DLD1 (cell line): ENCODE results near the gene SMOC1.

Experiments used
- in situ Hi-C: cut with HindIII; loops from 2 replicates; pipeline ENCODE4 v1.10.0; 2017; ENCODE audit warnings: low sequenced_read_pairs

The SMOC1 gene

DNA sequence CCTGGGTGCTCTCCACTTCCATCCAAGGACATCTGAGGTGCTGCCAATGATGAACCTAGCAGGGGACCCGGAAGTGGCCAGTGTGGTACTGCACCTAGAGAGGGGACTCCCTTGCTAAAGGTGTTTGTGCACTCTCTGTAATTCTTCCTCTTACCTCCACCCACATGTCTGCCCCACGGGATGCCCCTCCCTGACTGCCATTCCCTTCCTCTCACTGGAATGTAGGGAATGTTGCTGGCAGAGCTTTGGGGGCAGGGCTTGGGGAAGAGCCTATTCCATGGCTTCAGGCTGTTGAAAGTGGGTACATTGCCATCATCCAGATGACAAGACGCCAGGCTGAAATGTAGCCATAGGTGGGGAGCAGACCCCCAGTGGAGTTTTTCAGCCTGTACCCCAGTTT is 153.2 kb downstream of the SMOC1 start:
- in situ Hi-C loops: loop anchor here (10.0 kb wide), 1 partner anchor 242 kb away; no protein-coding TSS in a partner anchor

DNA sequence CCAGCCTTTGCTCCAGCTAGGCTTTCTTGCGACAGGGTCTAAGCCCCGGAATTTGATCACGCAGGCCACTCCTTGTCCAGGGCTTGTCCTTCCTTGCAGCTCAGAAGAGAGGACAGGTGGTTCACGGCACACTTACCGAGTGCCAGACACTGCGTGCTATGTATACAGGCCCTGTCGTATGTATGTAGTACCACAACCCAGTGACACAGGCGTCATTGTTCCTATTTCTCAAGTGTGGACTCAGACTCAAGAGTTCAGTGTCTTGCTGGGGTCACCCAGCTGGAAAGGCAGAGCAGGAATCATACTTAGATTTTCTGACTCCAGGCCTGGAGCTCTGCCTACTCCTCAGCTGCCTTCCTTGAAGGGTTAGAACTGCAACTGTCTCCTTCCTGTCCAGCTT is 153.9 kb downstream of the SMOC1 start:
- in situ Hi-C loops: loop anchor here (10.0 kb wide), 1 partner anchor 242 kb away; no protein-coding TSS in a partner anchor

DNA sequence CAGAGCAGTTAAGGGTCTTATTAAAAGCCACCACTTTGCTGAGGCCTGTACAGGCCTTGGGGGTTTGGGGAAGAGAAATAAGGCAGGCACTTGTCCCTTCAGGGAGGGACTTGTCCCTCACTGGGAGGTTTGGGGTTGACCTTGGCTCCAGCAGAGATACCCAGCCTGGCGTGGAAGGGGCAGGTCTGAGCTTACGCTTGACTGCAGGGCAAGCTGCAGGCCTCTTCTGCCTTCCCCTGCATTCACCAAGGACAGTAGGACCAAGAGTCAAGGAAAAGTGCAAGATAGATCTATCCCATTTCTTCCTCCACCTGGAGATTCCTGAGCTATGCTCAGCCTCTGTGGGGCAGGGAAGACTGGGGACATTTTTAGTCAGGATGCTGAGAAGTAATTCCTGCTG is 154.3 kb downstream of the SMOC1 start:
- in situ Hi-C loops: loop anchor here (10.0 kb wide), 1 partner anchor 241 kb away; no protein-coding TSS in a partner anchor

DNA sequence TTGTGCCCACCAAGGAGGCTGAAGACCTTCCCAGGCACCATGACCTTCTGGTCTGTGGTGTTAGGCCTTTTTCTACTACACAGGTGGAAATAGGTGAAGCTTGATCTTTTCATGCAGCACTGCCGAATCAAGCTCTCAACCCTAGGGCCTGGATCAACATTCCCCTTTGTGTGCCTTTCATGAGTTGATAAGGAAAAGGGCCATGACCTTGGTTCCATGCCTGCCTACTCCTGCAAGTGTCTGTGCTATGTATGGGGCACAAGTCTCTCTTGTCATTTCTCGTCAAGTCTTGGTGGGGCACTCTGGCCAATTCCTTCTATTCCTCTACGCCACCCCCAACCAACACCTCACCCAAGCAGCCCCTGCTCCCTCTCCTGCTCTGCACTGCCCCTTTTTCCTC is 155.0 kb downstream of the SMOC1 start:
- in situ Hi-C loops: loop anchor here (10.0 kb wide), 1 partner anchor 241 kb away; no protein-coding TSS in a partner anchor

DNA sequence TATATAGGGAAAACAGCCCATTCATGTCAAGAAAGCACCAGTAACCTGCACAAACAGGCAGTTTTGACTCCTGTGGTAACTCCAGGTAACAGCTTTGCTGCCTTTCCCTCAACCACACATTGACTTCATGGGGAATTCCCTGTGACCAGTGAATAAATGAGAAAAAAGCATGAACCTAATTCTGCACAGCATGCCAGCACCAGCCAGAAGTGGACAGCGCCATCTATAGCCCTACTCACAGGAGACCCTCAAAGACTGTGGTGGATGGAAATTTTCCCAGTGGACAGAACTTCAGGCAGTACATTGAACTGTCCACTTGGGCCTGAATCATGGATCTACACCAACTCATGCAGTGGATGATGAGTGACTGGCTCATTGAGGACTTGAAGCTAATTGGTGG is 157.4 kb downstream of the SMOC1 start:
- in situ Hi-C loops: loop anchor here (10.0 kb wide), 1 partner anchor 238 kb away; no protein-coding TSS in a partner anchor

DNA sequence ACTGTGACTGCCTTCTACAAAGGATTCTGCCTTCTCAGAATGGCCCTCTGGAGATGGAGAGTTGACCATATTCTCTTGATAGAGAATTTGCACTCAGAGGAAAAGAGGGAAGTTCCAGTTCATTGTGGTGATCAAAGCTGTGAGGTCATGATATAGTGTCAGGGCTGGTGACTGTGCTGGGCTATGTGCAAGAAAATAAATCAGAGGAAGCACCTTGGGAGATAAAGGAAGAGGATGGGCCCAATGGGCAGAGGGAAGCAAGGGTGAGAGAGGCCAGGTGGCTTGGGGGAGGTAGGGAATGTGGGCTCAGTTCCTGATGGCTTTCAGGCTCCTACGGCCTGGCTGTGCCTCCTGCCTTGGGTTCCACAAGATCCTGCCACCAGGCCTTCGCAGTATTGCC is 163.8 kb downstream of the SMOC1 start:
- in situ Hi-C loops: no loop called here

DNA sequence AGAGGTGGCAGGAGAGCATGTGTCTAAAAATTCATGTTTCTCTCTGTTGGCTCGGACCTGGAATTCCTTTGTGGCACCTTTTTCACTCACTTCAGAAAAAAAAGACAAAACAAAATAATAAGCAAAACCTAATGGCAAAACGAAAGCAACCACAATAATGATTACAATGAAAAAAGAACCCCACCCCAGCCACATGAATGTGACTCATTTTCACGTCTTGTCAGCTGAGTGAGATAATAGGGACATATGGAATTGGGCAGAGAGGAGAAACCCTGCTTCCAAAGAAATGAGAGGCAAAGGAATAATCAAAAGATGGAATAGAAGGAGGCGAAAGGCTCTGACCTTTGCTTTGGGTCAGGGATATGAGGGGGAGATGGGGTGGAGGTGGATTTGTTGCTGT is 166.1 kb downstream of the SMOC1 start:
- in situ Hi-C loops: no loop called here

DNA sequence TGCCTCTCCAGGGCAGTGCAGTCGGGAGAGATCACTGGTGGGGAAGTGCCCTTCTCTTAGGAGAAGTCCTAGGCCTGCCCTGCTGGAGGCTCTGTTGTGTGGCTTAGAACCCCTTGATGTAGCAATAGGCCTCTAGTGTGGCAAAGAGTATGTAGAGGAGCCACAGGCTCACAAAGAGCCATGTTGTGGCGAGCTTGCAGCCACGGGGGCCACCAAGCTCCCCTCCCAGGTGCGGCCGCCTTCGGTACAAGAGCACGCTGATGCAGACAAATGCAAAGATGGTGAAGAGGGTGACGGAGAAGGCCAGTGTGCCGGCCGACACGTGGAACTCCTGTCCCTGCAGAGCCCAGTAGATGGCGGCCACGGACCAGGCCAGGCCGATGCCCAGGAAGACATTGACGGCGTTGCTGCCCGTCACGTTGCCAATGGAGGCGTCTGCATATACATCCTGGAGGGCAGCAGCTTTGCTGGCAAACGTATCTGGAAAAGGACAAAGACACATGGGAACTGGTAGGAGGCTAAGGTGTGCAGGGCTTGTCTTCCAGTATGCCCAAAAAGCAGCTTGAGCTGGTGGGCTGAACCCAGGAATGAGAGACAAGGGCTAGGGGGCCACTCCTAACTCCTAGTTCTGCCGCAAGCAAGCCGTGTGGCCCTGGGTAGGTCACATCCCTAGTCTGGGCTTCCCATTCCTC is 166.8 kb downstream of the SMOC1 start:
- in situ Hi-C loops: no loop called here

DNA sequence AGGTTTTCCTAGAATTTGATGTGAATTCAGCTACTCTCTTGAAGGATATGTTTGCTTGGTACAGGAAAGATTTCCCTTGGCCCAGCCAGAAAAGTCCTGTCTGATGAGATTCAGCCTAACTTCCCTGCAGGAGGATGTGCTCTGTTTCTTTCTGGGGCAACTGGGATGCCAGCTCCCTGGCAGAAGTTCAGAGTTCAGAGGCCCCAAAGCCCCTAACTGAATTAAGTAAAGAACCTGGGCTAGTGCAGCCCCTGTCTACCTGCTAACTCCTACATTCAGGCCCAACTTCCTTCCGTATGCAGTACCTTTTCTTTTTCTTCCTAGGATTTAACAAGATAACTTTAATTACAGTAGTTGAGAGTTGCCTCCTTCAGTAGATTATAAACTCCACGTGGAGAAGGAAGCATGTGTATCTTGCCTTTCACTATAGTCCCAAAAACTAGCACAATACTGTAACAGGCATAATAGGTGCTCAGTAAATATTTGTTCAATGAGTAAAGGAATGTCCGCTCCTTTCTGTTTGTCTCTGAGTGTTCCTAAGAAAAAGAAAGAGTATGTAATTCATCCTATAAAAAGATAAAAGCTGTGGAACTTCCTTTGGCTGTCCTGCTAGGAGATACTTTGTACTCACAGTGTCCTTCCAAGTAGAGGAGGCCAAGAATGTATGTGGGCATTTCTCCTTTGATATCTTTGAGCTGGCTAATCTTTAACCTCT is 168.5 kb downstream of the SMOC1 start:
- in situ Hi-C loops: no loop called here

DNA sequence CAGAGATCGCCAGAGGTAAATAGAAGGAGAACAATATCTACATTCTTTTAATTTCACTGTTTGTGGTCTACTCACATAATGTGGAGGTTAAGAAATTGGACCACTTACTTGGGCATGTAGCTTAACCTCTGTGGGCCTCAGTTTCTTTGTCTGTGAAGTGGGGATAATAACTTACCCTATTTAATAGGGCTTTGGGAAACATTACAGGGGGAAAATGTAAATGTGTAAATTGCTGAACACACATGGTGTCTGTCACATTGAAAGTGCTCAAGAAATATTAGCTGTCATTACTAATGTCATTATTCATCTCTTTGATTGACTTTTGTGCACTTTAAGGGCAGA is 169.1 kb downstream of the SMOC1 start:
- in situ Hi-C loops: no loop called here

DNA sequence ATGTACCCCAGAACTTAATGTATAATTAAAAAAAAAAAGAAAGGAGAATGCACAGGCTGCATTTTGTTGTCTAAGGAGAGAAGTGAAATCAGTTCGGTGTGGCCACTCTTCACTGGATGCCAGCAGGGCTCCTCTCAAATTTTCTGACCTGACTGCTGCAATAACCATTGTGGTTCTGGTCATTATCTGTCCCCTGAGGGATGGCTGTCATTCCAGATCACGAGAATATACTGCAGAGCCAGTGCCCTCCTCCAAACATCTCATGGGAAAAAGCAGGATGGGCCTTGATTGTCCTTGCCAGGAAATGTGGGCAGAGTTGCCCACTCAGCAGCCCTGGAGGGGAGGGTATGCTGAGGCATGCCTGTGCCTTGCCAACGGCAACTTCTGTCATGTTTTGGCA is 170.4 kb downstream of the SMOC1 start:
- in situ Hi-C loops: no loop called here

DNA sequence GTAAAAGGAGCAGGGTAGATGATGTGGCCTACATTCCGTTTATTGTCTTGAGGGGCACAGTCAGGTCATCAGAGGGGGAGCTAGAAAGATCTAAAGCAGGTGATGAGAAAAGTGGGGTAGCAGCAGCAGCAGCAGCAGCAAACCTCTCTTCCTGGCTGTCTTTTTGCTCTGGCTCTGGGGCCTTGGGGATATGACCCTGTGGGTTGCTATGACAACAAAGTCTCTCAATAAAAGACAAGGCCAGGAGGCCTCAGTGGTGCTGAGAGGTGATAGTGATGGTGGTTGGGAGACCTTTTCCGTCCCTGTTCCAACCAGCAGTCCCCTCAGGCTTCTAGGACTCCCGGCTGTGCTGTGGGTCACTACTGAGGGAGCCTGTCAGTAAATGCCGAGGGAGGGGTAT is 170.9 kb downstream of the SMOC1 start:
- in situ Hi-C loops: no loop called here

DNA sequence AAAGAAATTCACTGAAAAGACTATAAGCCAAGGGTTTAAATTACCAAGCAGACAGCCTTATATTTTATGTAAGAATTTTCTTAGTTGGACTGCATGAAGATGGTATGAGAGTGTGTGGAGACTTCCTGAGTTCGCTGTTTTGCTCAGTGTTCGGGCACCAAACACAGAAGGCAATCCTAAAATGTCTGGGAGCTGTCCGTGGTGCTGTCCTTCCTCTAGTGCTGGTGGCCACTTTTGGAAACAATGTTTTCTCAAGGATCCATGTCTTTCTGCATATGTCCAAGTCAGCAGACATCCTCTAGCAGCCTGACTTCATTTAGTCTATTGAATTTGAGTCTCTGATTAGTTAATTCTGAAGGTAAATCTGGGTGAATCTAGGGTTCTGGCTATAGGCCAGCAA is 173.8 kb downstream of the SMOC1 start:
- in situ Hi-C loops: no loop called here

DNA sequence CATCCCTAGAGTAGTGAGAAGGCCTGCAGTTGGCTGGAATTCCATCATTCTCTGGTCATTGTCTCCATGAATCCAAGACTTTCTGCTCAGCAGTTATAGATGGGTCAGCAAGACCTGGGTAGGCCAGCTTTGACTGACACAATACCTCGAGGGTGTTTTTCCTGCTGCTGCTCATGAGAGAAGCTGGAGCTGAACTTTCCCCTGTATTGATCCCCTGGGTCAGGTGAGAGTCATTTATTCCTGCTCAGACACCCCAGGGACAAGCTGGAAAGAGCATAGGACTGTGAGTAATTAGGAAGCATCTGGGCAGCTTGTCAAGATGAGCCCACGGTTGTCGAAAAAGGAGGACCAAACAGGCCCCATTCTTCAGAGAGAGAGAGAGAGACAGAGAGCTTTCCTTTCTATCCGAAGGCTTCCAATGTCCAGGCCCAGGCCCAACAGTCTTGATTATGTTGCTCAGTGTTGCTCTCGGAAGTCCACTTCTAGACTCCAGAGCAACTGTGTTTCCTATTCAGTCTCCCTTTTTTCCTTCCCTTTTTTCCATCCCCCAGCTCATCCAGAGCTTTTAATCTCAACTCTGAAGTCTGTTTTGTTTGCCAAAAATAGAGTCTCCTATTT is 178.4 kb downstream of the SMOC1 start:
- in situ Hi-C loops: no loop called here

DNA sequence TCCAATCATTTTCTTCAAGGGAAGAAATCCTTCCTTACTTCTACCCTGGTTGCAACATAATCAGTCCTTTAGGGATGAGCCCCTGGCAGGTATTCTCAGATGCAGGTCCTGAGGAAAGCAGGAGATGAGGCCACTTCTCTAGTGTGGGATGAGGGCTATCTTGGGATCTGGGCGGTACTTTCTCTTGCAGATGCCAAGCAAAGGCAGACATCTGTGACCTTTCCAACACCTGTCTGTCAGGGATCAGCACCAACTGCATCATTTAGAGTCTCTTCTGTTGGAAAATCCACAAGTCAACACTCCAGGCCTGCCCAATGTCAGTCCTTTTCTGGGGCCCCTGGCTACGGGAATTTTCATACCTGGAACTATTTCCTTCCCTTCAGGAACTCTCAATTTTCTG is 180.3 kb downstream of the SMOC1 start:
- in situ Hi-C loops: no loop called here

DNA sequence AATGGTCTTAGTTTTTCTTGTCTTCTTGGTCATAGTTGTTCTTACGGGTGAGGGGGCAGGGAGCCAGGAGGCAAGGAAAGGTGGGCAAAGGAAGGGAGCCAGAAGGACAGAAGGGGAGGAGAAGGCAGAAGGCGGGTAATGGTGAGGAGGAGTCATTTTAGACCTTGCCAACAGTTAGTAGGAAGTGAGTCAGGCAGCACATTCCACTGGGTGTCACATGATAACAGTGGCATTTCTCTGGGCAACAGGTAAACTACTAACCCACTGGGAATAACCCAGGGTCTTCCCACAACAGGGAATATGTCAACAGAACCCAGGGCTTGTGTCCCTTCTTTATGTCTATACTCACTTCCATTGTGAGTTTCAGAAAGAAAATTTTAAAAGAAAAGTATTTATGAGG is 181.9 kb downstream of the SMOC1 start:
- in situ Hi-C loops: no loop called here

DNA sequence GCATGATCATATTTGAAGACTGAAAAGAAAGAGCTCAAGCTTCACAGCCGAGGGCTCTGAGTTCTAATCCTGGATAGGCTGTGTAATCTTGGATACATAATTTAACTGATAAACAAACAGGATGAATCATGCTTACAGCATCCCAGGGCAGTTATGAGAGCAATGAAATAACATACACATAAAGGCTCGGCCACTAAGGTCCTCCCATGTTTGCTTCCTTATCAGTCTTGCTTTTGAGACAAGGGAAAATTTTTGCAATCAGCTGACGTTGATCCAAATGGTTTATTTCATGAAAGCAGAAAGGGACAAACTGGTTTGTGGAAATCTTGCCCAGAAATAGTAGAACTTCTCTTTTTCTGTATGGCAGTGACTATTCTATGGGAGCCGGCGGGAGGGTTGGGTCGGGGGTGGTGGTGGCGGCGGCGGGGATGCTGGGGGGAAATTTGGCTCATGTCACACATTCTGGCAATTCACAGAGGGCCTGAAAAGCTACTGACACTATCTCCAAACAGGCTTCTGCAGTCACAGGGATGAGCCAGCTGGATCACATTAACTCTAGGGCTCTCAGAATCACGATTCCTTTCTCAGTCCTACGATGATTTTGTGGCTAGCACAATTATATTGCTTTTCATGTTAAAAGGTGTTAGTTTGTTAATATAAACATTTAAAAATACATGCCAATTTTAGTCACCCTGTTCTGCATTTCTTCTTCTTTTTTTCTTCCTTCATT is 185.1 kb downstream of the SMOC1 start:
- in situ Hi-C loops: no loop called here

DNA sequence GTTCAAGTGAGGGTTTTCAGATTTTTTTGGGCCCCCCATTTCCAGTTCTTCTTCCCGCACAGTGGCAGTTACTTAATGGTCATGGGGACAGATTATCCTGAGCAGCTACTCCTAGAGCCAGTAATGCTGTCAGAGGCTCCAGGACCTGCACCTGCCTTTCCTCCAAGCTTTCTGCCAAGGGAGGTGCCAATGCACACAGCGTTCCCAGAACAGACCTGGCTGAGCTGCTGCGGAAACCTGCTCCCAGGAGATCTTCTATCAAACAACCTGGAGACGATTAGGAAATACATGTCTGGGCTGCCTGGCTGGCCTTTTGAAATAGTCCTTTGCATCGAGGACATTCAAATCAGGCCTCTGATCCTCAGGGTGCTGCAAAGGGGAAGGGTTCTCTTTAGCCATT is 188.6 kb downstream of the SMOC1 start:
- in situ Hi-C loops: no loop called here

DNA sequence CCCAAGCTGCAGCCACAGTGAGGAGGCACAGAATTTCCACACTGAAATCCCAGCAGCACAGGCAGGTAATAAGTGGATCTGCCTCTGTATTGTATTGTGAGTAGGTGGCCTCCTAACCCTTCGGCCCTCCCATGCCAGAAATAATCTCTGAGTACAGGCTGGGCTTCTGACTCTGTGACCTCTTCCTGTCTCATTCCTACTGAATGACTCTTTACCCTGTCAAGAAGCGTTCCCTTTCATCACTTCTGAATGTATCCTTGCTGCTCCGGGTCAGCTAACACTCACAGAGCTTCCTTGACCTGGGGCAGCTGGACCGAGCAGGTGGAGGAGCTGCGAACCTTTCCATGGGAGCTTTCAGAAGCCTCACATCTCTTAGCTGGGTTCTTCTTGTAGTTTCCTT is 190.0 kb downstream of the SMOC1 start:
- in situ Hi-C loops: no loop called here

DNA sequence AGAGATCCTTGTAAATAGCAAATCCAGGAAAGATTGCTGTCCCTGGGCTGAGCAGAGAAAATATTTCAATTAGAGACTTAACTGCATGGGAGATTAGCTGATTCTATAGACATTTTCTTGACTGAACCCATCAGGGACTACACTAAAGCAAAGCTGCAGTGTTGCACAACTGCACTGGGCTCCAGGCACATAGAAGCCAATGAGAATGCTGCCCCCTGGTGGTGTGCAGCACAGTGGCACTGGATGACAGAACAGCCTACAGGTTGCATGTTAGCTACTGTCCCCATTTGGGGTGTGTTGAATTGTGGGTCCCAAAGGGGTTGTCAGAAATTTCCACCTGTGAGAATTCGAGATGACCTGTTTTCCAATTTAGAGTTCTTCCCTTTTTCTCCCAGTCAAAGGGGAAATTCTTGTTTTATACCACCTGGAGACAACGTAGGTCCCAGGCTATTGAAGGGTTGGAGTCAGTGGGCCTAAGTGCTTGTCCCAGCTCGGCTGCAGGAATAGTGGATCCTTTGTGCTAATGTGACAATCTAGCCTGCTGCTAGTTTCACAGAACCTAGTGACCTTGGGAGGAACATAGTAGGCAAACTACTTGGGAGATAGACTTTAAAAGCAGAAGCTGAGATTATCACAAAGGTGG is 194.8 kb downstream of the SMOC1 start:
- in situ Hi-C loops: no loop called here

DNA sequence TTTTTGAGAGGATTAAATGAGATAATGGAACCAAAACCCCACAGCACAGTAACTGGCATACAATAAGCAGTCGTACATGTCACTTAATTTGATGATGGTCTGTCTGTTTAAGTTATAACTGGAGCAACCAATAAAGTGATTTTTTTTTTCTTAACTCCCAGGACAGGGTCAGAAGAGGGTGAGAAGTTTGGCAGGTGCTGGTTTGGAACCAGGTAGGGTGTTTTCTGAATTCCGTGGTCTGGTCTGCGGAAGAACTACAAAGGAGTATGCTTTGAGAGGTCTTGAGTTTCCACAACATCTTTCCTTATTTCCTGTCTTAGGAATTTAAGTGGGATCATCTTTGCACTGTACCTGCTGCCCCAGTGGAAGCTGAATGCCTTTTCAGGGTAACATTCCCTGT is 197.8 kb downstream of the SMOC1 start:
- in situ Hi-C loops: no loop called here
